A549 (cell line): ENCODE data around the gene DNMT3B. TPM values are rescaled to one million over a fixed set of nuclear protein-coding genes. Genes with fewer than 3 reads are reported as not detected.

Experiments
- ATAC-seq, 2 experiments: fragments of 200-7000 bp in 1 of 2; fragments of >200 bp in 1 of 2; cut with Nextera tagmentation in 1 of 2; cut with Tn5 transposase in 1 of 2; 3 replicates each; pipeline versions ENCODE4 v1.8.0 to v1.9.1; 2018 to 2020; ENCODE audit warnings: mild to moderate bottlenecking in 1 of 2, moderate library complexity in 1 of 2
- CTCF ChIA-PET: fragments of 300-600 bp; sonication (Branson Sonifier 250); formaldehyde crosslinking; extraction: SDS; loops from one replicate; lab custom pipeline; 2021; ENCODE audit warnings: antibody characterized with exemption, inconsistent platforms; lab: Yijun Ruan, JAX
- POLR2A ChIA-PET: fragments of 350-600 bp; formaldehyde crosslinking; extraction: SDS; loops from one replicate; lab custom pipeline; 2021; ENCODE audit warnings: antibody characterized with exemption, inconsistent platforms; lab: Yijun Ruan, JAX
- DNase-seq, 2 experiments: peaks; one replicate each; pipeline versions ENCODE4 v3.0.0 to v3.0.0-alpha.2; 2011 to 2016; ENCODE audit warnings: low read depth in 1 of 2, low spot score in 1 of 2
- FAIRE-seq: peaks from 2 replicates; lab custom pipeline; 2011; peaks lifted over from hg19 to GRCh38; lab: Jason Lieb, UNC
- H3K27ac ChIP-seq, 2 experiments: fragments of >200 bp; sonication (Bioruptor Twin); formaldehyde crosslinking; 3 replicates each; pipeline ENCODE4 v1.5.1; 2016 to 2017
- H3K4me1 ChIP-seq: fragments of >200 bp; sonication (Bioruptor Twin); formaldehyde crosslinking; 3 replicates; pipeline ENCODE4 v1.6.1; 2016
- H3K4me2 ChIP-seq: fragments of >200 bp; sonication (Bioruptor Twin); formaldehyde crosslinking; 3 replicates; pipeline ENCODE4 v1.6.1; 2016
- H3K4me3 ChIP-seq: fragments of >200 bp; sonication (Bioruptor Twin); formaldehyde crosslinking; 3 replicates; pipeline ENCODE4 v1.5.1; 2016
- H3K9me3 ChIP-seq: fragments of >200 bp; sonication (Bioruptor Twin); formaldehyde crosslinking; 3 replicates; pipeline ENCODE4 v1.6.1; 2016
- BHLHE40 ChIP-seq: IDR thresholded peaks from 2 replicates; pipeline ENCODE4 v1.6.1; 2012; ENCODE audit warnings: low read depth, low read length, inconsistent platforms
- CEBPB ChIP-seq, 2 experiments: fragments of >200 bp in 1 of 2; sonication (Bioruptor Twin) in 1 of 2; formaldehyde crosslinking in 1 of 2; IDR thresholded peaks; 2 replicates each; pipeline ENCODE4 v1.6.1; 2012 to 2016
- FOXS1 ChIP-seq: fragments of 250-450 bp; sonication (Bioruptor Pico); IDR thresholded peaks from 2 replicates; pipeline ENCODE4 v1.5.0; 2020; ENCODE audit warnings: mild to moderate bottlenecking, moderate library complexity
- HDAC2 ChIP-seq: fragments of 200-600 bp; sonication (generic); IDR thresholded peaks from 2 replicates; pipeline ENCODE4 v1.6.1; 2016
- HOXB13 ChIP-seq: fragments of 250-450 bp; sonication (Bioruptor Pico); IDR thresholded peaks from 2 replicates; pipeline ENCODE4 v1.5.0; 2020; ENCODE audit warnings: low read depth, mild to moderate bottlenecking, moderate library complexity
- HOXB5 ChIP-seq: fragments of 250-450 bp; sonication (Bioruptor Pico); IDR thresholded peaks from 2 replicates; pipeline ENCODE4 v1.5.0; 2020; ENCODE audit warnings: mild to moderate bottlenecking, moderate library complexity
- JUN ChIP-seq, 2 experiments: fragments of >200 bp; sonication (Bioruptor Twin); formaldehyde crosslinking; IDR thresholded peaks; 2 replicates in 1 of 2; 3 replicates in 1 of 2; pipeline ENCODE4 v1.6.1; 2016 to 2017
- KDM1A ChIP-seq: fragments of 200-600 bp; sonication (generic); IDR thresholded peaks from 2 replicates; pipeline ENCODE4 v1.6.1; 2016; ENCODE audit warnings: low read depth, mild to moderate bottlenecking
- KDM5A ChIP-seq: fragments of 200-600 bp; sonication (generic); IDR thresholded peaks from 2 replicates; pipeline ENCODE4 v1.6.1; 2016; ENCODE audit warnings: antibody characterized with exemption, mild to moderate bottlenecking
- MAZ ChIP-seq: fragments of 150-350 bp; IDR thresholded peaks from 2 replicates; pipeline ENCODE4 v1.6.1; 2014; ENCODE audit warnings: antibody characterized with exemption, low read depth, low read length, borderline replicate concordance
- MYC ChIP-seq: IDR thresholded peaks from 2 replicates; pipeline ENCODE4 v1.6.1; 2012; ENCODE audit warnings: mild to moderate bottlenecking, inconsistent platforms, low read length, improper control_type of control experiment, borderline replicate concordance
- NFE2L2 ChIP-seq: fragments of 150-350 bp; conservative IDR thresholded peaks from 2 replicates; pipeline ENCODE4 v1.6.1; 2014; ENCODE audit warnings: low read length
- NPAS2 ChIP-seq: fragments of 250-450 bp; sonication (Bioruptor Pico); IDR thresholded peaks from 2 replicates; pipeline ENCODE4 v1.8.0; 2022; ENCODE audit warnings: mild to moderate bottlenecking, moderate library complexity, borderline replicate concordance
- PHF8 ChIP-seq: fragments of 200-600 bp; sonication (generic); IDR thresholded peaks from 2 replicates; pipeline ENCODE4 v1.6.1; 2016; ENCODE audit warnings: low read depth, mild to moderate bottlenecking, antibody characterized with exemption, moderate library complexity, borderline replicate concordance
- RFX5 ChIP-seq: fragments of 450-650 bp; IDR thresholded peaks from 2 replicates; pipeline ENCODE4 v1.7.1; 2014; ENCODE audit warnings: antibody characterized with exemption, mild to moderate bottlenecking, moderate library complexity
- RNF2 ChIP-seq: fragments of 200-600 bp; sonication (generic); IDR thresholded peaks from 2 replicates; pipeline ENCODE4 v1.6.1; 2016; ENCODE audit warnings: low read depth, mild to moderate bottlenecking, antibody characterized with exemption, moderate library complexity, borderline replicate concordance
- SMC3 ChIP-seq: fragments of >200 bp; sonication (Bioruptor Twin); formaldehyde crosslinking; IDR thresholded peaks from 3 replicates; pipeline ENCODE4 v1.6.1; 2018; ENCODE audit warnings: inconsistent platforms
- TFCP2L1 ChIP-seq: fragments of 250-450 bp; sonication (Bioruptor Pico); IDR thresholded peaks from 2 replicates; pipeline ENCODE4 v1.5.0; 2021; ENCODE audit warnings: mild to moderate bottlenecking
- ZSCAN20 ChIP-seq: fragments of 250-450 bp; sonication (Bioruptor Pico); IDR thresholded peaks from 2 replicates; pipeline ENCODE4 v1.8.0; 2022; ENCODE audit warnings: mild to moderate bottlenecking, moderate library complexity
- WGBS: methylation state at CpG from one replicate; pipeline ENCODE4 v1.1.6; 2017; ENCODE audit errors: missing lambda C conversion rate; 5-methylcytosine and 5-hydroxymethylcytosine counted together
- polyA plus RNA-seq, 4 experiments: library from polyadenylated mRNA; depleted of rRNA in 3 of 4; stranded (reverse); fragments of >200 nt; fragmentation: RNase III in 1 of 4; extraction: RNeasy Plus Mini Kit Qiagen cat#74134 plus additional on column Dnase treatment in 1 of 4; gene quantifications; 2 replicates in 3 of 4; 3 replicates in 1 of 4; pipeline ENCODE4 v1.2.3, GENCODE V29; 2011 to 2017
- TF ChIP-seq, protein P1 (sequence below): fragments of >200 bp; sonication (Bioruptor Twin); formaldehyde crosslinking; IDR thresholded peaks from 3 replicates; pipeline ENCODE4 v1.5.1; 2016
- TF ChIP-seq, protein P2 (sequence below): fragments of 150-350 bp; IDR thresholded peaks from 2 replicates; pipeline ENCODE4 v1.6.1; 2014; ENCODE audit warnings: low read depth, mild to moderate bottlenecking, low read length
- TF ChIP-seq, protein P3 (sequence below): fragments of >200 bp; sonication (Bioruptor Twin); formaldehyde crosslinking; IDR thresholded peaks from 3 replicates; pipeline ENCODE4 v1.6.1; 2016
- TF ChIP-seq, protein P4 (sequence below): fragments of 450-650 bp; IDR thresholded peaks from 2 replicates; pipeline ENCODE4 v1.6.1; 2014; ENCODE audit warnings: antibody characterized with exemption
- TF ChIP-seq, protein P5 (sequence below): IDR thresholded peaks from 2 replicates; pipeline ENCODE4 v1.6.1; 2012

DNMT3B gene
- polyA plus RNA-seq, 2 of the 4 experiments (the other 2 are of a cell fraction) = 5.2 to 11.3 TPM

DNA sequence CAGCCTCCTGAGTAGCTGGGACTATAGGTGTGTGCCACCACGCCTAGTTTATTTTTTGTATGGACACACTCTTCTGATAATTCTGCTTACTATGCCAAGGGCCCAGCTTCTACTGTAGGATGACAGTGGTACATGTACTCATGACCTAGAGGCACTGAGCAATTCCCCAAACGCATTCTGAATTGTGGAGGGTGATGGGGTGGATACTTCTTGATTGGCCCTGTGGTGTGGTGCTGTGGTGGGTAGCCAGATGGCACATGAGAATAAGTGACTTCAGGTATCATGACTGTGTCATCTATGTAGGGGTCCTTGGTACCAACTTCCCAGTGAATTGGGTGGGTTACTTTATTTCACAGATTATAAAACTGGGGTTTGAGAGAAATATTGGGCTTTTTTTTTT, 11.0 kb downstream of the DNMT3B start:
- FAIRE-seq (no peak), ATAC-seq (no peak), DNase-seq (no peak)
- Histone ChIP-seq H3K9me3 (no peaks in the 10 kb centered on the region), H3K27ac (no peak overlapping the region), H3K4me3 (no peak overlapping the region), H3K4me1 (peaks cover 44% of the 10 kb centered on the region), H3K4me2 (no peak overlapping the region)
- TF ChIP-seq RNF2 (no peak), NPAS2 (CRISPR knock-in tag) (no peak), RFX5 (no peak), BHLHE40 (no peak), KDM5A (no peak), MYC (no peak), TFCP2L1 (CRISPR knock-in tag) (no peak), JUN (IDR thresholded peaks at IDR 0.05) (no peak), FOXS1 (CRISPR knock-in tag) (no peak), HDAC2 (no peak), HOXB5 (CRISPR knock-in tag) (no peak), ZSCAN20 (CRISPR knock-in tag) (no peak), CEBPB (IDR thresholded peaks at IDR 0.05) (no peak)
- TF ChIP-seq, protein P1, sequence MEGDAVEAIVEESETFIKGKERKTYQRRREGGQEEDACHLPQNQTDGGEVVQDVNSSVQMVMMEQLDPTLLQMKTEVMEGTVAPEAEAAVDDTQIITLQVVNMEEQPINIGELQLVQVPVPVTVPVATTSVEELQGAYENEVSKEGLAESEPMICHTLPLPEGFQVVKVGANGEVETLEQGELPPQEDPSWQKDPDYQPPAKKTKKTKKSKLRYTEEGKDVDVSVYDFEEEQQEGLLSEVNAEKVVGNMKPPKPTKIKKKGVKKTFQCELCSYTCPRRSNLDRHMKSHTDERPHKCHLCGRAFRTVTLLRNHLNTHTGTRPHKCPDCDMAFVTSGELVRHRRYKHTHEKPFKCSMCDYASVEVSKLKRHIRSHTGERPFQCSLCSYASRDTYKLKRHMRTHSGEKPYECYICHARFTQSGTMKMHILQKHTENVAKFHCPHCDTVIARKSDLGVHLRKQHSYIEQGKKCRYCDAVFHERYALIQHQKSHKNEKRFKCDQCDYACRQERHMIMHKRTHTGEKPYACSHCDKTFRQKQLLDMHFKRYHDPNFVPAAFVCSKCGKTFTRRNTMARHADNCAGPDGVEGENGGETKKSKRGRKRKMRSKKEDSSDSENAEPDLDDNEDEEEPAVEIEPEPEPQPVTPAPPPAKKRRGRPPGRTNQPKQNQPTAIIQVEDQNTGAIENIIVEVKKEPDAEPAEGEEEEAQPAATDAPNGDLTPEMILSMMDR = no peak
- TF ChIP-seq, protein P2, sequence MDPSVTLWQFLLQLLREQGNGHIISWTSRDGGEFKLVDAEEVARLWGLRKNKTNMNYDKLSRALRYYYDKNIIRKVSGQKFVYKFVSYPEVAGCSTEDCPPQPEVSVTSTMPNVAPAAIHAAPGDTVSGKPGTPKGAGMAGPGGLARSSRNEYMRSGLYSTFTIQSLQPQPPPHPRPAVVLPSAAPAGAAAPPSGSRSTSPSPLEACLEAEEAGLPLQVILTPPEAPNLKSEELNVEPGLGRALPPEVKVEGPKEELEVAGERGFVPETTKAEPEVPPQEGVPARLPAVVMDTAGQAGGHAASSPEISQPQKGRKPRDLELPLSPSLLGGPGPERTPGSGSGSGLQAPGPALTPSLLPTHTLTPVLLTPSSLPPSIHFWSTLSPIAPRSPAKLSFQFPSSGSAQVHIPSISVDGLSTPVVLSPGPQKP = no peak
- TF ChIP-seq, protein P3, sequence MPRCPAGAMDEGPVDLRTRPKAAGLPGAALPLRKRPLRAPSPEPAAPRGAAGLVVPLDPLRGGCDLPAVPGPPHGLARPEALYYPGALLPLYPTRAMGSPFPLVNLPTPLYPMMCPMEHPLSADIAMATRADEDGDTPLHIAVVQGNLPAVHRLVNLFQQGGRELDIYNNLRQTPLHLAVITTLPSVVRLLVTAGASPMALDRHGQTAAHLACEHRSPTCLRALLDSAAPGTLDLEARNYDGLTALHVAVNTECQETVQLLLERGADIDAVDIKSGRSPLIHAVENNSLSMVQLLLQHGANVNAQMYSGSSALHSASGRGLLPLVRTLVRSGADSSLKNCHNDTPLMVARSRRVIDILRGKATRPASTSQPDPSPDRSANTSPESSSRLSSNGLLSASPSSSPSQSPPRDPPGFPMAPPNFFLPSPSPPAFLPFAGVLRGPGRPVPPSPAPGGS = no peak
- WGBS = 95% methylated on average over 2 of the region's 2 CpGs
- ChIA-PET CTCF (interaction anchor here (0.7 to 9.2 kb wide), 4 partner anchors 7 to 100 kb away, joined by 3 to 396 read pairs (median 66); partner anchors contain the start of genes C20orf203 and DNMT3B), POLR2A (interaction anchor here (0.6 kb wide), 1 partner anchor 63 kb away, joined by 3 read pairs; no protein-coding TSS in a partner anchor)

DNA sequence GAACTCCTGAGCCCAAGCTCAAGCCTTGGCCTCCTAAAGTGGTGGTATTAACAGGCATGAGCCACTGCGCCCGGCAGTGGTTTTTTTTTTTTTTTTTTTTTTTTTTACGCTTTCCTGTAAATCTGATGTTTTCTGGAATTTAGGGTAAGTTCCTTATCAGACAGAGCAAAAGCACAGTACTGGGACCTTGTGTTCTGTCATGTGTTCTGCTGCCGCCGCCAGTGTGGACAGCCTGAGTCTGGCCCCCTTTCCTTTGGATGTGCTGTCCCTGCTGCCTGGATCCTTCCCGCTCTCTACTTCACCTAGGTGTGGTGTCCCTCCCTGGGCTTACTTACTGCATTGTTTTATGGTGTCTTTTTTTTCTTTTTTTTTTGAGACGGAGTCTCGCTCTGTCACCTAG, 11.7 kb downstream of the DNMT3B start:
- H3K9me3 ChIP-seq = no peaks in the 10 kb centered on the region
- POLR2A ChIA-PET = interaction anchor here (0.6 kb wide), 1 partner anchor 64 kb away, joined by 3 read pairs; no protein-coding TSS in a partner anchor
- ATAC-seq (no peak), FAIRE-seq (no peak)
- no peak overlapping the region for H3K4me3 ChIP-seq
- WGBS = 96% methylated on average over 8 of the region's 8 CpGs
- no peak overlapping the region for H3K4me2 ChIP-seq
- no peak for TF ChIP-seq SMC3
- no peak for TF ChIP-seq NFE2L2
- no peak for TF ChIP-seq PHF8
- no peak for TF ChIP-seq HDAC2
- no peak for TF ChIP-seq HOXB13 (CRISPR knock-in tag)
- no peak for TF ChIP-seq MAZ
- TF ChIP-seq KDM1A = no peak
- TF ChIP-seq, protein P4, sequence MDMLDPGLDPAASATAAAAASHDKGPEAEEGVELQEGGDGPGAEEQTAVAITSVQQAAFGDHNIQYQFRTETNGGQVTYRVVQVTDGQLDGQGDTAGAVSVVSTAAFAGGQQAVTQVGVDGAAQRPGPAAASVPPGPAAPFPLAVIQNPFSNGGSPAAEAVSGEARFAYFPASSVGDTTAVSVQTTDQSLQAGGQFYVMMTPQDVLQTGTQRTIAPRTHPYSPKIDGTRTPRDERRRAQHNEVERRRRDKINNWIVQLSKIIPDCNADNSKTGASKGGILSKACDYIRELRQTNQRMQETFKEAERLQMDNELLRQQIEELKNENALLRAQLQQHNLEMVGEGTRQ = no peak
- TF ChIP-seq, protein P5, sequence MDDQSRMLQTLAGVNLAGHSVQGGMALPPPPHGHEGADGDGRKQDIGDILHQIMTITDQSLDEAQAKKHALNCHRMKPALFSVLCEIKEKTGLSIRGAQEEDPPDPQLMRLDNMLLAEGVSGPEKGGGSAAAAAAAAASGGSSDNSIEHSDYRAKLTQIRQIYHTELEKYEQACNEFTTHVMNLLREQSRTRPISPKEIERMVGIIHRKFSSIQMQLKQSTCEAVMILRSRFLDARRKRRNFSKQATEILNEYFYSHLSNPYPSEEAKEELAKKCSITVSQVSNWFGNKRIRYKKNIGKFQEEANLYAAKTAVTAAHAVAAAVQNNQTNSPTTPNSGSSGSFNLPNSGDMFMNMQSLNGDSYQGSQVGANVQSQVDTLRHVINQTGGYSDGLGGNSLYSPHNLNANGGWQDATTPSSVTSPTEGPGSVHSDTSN = no peak
- TF ChIP-seq, all 56 proteins: peak for 0
- H3K4me1 ChIP-seq = peaks cover 46% of the 10 kb centered on the region
- no peak overlapping the region for H3K27ac ChIP-seq
- DNase-seq = no peak
- CTCF ChIA-PET = interaction anchor here (0.6 to 9.2 kb wide), 4 partner anchors 8 to 610 kb away, joined by 4 to 396 read pairs (median 66); partner anchors contain the start of genes C20orf203 and DNMT3B
